ENCODE results near the gene HSD17B1. TPM values are rescaled to one million over a fixed set of nuclear protein-coding genes. Genes with fewer than 3 reads are reported as not detected.

The HSD17B1 gene
- total and polyA plus RNA-seq, 2 donors (not counting 3 experiments of a cell fraction or from before 2014, with no cell fraction given), result 0.22 to 1.0 TPM

DNA sequence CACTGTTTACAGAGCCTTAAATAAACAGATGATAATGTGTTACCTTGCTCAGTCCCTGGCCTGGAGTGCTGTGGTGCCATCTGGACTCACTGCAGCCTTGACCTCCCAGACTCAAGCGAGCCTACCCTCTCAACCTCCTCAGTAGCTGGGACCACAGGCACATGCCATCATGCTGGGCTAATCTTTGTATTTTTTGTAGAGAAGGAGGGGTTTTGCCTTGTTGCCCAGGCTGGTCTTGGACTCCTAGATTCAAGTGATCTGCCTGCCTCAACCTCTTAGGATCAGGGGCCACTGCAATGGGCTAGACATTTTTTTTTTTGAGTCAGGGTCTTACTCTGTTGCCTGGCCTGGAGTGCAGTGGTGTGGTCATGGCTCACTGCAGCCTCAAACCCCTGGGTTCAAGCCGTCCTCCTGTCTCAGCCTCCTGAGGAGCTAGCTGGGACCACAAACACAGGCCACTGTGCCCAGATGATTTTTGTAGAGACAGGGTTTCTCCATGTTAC is 21.7 kb upstream of the HSD17B1 start:
- H4K20me1 ChIP-seq (replicated peaks; ENCODE audit: control insufficient read depth, extremely low read depth, insufficient read depth, low read length), result no peaks in the 10 kb centered on the region
- H3K36me3 ChIP-seq (ENCODE audit: control insufficient read depth in 2 of 2, extremely low read depth in 1 of 2, insufficient read depth in 2 of 2, low read length in 2 of 2), result no peaks in the 10 kb centered on the region
- H3K9me3 ChIP-seq (replicated peaks; ENCODE audit: control insufficient read depth, insufficient read depth, low read length), result no peaks in the 10 kb centered on the region
- dilution Hi-C loops (cut with MboI; ENCODE audit: extremely low pct_ligation_motif_present, low sequenced_read_pairs), result no loop called here
- no peak overlapping the region for H2AFZ ChIP-seq (ENCODE audit: low read depth, low read length)
- no peak for FAIRE-seq
- no peak overlapping the region for H3K27ac ChIP-seq (ENCODE audit: insufficient read depth, low read depth, low read length)
- TF ChIP-seq MAX (IDR thresholded peaks at IDR 0.05; ENCODE audit: insufficient read depth, insufficient read length), result no peak
- TF ChIP-seq MYC (IDR thresholded peaks at IDR 0.05; ENCODE audit: low read depth, low read length), result no peak
- TF ChIP-seq CTCF (IDR thresholded peaks at IDR 0.05; ENCODE audit: extremely low read depth in 1 of 2, insufficient read depth in 1 of 2, low read depth in 1 of 2, low read length in 2 of 2), result no peak
- no peak for TF ChIP-seq POLR2AphosphoS5 (IDR thresholded peaks at IDR 0.05; ENCODE audit: insufficient read depth, low read depth, low read length)
- TF ChIP-seq EZH2 (IDR thresholded peaks at IDR 0.05; ENCODE audit: borderline replicate concordance, low read depth, low read length, severe bottlenecking), result no peak
- no peak for TF ChIP-seq JUN (IDR thresholded peaks at IDR 0.05; ENCODE audit: borderline replicate concordance, insufficient read depth, insufficient read length, low read depth)
- no peak for TF ChIP-seq GATA2 (IDR thresholded peaks at IDR 0.05; ENCODE audit: insufficient read depth, insufficient read length, low read depth, low read length)
- TF ChIP-seq FOS (IDR thresholded peaks at IDR 0.05; ENCODE audit: borderline replicate concordance, insufficient read depth, low read length), result no peak
- no peak for TF ChIP-seq POLR2A (IDR thresholded peaks at IDR 0.05; ENCODE audit: low read depth, low read length)
- H3K79me2 ChIP-seq (ENCODE audit: control insufficient read depth, insufficient read depth, low read length), result no peaks in the 10 kb centered on the region
- no peaks in the 10 kb centered on the region for H3K27me3 ChIP-seq (ENCODE audit: control insufficient read depth in 2 of 2, insufficient read depth in 2 of 2, low read length in 2 of 2)
- no peak for DNase-seq (ENCODE audit: low read depth, low spot score)
- no peaks in the 10 kb centered on the region for H3K9me1 ChIP-seq (replicated peaks; ENCODE audit: control insufficient read depth, extremely low read depth, insufficient read depth, low read length)
- no peak overlapping the region for H3K4me3 ChIP-seq (replicated peaks in 1 of 3; ENCODE audit: insufficient read depth in 1 of 3, low read depth in 1 of 3, low read length in 3 of 3)
- ChIA-PET CTCF (interaction anchor here (1.4 to 2.0 kb wide), 4 partner anchors 11 to 125 kb away, joined by 4 to 13 read pairs (median 5); no protein-coding TSS in a partner anchor), POLR2A (no interaction called here)
- intact Hi-C loops (cut with micrococcal nuclease), result no loop called here
- no peak overlapping the region for H3K9ac ChIP-seq (replicated peaks; ENCODE audit: extremely low read depth, insufficient read depth, low read length)
- H3K4me1 ChIP-seq (ENCODE audit: control insufficient read depth, extremely low read depth, insufficient read depth, low read length), result peaks cover 15% of the 10 kb centered on the region
- BruUV-seq (replicated peaks), result no TSS peak
- H3K4me2 ChIP-seq (ENCODE audit: insufficient read depth, low read length), result no peak overlapping the region
